ENCODE results near the gene FAM171A2.

DNA sequence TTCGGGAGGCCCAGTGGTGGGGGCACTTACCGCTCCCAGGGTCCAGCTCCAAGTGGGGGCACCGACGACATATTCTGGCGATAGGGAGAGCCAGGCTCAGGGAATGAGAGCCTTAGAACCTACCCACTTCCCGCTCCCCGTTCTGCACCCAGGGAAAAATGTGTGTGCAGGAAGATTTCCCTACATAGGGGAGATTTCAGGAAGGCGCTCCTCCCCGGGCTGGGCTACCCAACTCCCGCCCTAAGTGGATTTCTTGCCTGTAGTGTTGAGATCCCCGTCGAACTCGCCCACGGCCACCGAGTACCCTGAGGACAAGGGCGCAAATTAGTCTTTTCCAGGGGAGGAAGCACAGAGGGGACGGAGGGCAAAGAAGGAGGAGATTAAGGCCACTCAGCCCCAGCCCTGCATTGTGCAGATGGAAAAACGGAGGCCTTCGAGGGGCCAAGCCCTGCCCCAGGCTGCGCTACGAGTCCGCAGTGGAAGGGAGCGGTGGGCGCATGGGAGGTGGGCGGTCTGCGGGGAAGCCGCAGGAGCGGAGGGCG, 20.7 kb upstream of the FAM171A2 start:
- TF ChIP-seq, protein P1, sequence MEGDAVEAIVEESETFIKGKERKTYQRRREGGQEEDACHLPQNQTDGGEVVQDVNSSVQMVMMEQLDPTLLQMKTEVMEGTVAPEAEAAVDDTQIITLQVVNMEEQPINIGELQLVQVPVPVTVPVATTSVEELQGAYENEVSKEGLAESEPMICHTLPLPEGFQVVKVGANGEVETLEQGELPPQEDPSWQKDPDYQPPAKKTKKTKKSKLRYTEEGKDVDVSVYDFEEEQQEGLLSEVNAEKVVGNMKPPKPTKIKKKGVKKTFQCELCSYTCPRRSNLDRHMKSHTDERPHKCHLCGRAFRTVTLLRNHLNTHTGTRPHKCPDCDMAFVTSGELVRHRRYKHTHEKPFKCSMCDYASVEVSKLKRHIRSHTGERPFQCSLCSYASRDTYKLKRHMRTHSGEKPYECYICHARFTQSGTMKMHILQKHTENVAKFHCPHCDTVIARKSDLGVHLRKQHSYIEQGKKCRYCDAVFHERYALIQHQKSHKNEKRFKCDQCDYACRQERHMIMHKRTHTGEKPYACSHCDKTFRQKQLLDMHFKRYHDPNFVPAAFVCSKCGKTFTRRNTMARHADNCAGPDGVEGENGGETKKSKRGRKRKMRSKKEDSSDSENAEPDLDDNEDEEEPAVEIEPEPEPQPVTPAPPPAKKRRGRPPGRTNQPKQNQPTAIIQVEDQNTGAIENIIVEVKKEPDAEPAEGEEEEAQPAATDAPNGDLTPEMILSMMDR (IDR thresholded peaks at IDR 0.05) = no peak
- no peak for TF ChIP-seq SIN3A (IDR thresholded peaks at IDR 0.05; ENCODE audit: borderline replicate concordance, insufficient read depth, low read depth, low read length)
- no peak for TF ChIP-seq POLR2AphosphoS5 (IDR thresholded peaks at IDR 0.05; ENCODE audit: low read depth, low read length)
- no peak for TF ChIP-seq TCF7L2 (IDR thresholded peaks at IDR 0.05; ENCODE audit: low read depth, low read length)
